Measurements from ENCODE around the gene FMNL3.

The FMNL3 gene

DNA sequence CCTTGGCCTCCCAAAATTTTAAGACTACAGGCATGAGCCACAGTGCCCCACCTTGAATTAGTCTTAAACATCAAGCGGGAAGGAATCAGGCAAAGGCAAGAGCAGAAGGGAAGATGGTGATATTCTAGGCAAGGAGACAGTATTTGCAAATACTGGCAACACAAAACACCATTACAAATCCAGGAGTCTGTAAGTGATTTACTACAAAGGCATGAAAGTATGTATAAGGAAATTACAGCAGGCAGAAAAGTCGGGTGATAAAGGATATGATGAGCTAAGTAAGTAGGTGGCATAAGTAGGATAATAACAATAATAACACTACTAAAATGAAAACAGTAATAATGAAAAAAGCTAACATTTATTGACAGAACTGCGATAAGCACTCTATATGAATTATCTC, 28.5 kb downstream of the FMNL3 start:
- no peak for DNase-seq (ENCODE audit: low spot score)
- FAIRE-seq, result no peak

GRCh38 chr12:49675137-49675536, 32.1 kb downstream of the FMNL3 start:
- FAIRE-seq, result no peak
- no peak for DNase-seq (ENCODE audit: low spot score)

DNA sequence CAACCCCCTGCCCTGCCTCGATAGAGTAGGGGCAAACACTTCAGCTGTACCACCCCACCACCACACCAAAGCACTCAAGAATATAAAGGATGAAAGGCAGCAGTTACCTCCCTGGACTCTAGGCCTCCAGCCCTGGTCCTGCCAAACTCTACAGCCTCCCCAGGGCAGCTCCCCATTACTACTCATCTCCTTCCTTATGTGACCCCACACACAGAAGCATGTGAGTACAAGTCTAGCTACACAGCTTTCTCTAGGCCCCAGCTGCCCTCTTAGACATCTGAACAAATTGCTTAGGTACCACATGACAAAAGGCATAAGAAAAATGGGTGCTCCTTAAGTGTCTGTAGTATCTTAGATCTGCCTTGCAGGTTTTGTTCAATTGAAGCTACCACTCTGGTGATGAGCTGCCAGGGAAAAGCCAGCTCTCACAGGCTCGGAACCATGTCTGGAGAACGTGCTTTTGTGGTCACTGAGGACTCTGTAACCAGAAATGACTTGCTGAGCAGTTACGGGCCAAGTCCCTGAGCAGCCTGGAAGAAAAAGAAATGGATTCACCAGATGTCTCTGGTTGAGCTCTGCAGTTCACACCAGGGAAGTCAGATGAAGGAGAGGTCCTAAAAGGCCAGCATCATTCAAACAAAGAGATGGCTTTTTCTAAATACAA, 32.8 kb downstream of the FMNL3 start:
- DNase-seq (ENCODE audit: low spot score) (no peak), FAIRE-seq (no peak)

DNA sequence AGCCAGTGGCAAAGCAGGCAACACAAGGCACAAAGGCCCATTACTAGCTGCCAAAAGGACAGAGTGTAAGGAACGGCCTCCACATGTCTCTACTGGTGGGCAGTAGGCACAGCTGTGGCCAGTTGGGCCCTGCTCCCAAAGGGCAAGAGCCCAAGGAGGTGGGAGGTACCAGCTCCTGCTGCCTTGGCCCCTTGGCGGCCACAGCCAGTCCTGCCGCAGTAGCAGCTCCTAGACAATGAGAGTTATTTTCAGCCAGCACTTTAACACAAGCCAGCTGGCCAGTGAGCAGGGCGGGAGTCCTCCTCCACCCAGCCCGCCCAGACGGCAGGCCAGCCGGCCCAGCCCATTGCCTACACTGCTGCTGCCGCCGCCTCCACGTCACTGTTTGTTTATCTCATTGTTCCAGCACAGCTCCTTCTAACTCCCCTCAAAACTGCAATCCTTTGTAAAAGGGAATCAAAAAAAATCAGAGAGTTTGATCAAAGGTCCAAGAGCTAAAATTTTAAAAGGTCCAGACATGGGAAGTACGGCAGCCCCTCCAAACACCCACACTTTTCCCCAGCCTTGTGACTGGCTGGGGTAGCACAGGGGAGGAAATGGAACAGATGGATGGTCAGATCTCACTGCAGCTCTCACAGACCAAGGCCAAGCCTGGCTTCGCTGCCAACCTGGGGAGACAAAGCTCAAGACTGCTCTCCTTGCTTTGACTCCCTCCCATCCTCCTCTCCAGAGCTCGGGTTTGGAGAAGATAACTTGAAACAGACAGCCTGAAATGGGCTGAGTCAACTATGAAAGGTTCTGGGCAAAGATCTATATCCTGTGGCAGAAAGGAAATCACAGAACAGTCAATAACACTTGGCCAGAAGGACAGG, 33.5 kb downstream of the FMNL3 start:
- DNase-seq (ENCODE audit: low spot score) (no peak), FAIRE-seq (no peak)

- FAIRE-seq, result no peak
- no peak for DNase-seq (ENCODE audit: low spot score)
Measured at GRCh38 chr12:49672301-49673217, 34.6 kb downstream of the FMNL3 start.

DNA sequence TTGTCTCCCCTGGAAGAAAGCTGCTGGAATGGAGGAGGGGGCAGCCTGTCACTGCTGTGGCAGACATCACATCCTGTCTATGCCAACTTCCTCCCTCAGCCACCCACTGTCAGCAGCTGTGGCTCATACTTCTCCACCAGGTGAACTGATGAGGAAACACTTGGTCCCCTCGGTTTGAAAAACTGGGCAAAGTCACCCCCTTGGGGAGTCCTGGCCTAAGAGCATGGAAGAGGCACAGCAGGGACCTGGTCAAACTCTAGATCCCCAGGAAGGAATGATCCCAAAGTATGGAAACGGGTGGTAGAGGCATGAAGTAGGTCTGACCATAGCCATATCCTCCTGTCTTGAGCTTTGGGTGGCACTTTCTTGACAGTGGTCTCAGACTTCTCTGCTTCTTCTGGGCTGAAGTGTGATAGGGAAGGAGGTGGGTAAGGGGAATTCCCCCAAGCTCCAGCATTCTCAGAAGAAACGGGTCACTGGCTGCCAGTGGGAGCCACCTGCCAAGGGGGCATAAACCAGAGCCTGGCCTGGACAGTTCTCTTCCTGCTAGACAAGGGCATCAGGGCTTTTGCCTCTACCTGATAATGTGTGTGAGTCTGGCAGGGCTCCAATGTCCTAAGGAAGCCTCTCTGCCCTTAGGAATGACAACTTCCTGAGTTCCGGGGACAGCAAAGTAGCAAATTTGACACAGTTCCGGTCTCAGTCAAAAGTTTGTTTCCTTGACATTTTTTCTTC, 36.0 kb downstream of the FMNL3 start:
- FAIRE-seq, result no peak
- DNase-seq (ENCODE audit: low spot score), result no peak

DNA sequence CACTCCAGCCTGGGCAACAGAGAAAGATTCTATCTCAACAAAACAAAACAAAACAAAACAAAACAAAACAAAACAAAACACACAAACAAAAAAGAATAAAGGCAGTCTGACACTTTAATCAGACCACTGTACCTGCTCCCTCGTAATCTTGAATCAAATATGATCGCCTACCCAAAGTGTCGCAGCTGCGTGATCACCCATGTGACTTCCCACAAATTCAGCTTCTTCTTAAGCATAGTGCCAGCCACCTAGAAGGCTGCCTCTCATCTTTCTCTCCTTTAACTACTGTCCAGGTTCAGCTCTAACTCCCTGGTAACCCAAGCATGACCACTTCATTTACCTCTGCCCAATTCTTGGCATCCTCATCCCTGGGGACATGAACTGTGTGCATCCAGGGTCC, 37.4 kb downstream of the FMNL3 start:
- DNase-seq (ENCODE audit: low spot score) (no peak), FAIRE-seq (no peak)

DNA sequence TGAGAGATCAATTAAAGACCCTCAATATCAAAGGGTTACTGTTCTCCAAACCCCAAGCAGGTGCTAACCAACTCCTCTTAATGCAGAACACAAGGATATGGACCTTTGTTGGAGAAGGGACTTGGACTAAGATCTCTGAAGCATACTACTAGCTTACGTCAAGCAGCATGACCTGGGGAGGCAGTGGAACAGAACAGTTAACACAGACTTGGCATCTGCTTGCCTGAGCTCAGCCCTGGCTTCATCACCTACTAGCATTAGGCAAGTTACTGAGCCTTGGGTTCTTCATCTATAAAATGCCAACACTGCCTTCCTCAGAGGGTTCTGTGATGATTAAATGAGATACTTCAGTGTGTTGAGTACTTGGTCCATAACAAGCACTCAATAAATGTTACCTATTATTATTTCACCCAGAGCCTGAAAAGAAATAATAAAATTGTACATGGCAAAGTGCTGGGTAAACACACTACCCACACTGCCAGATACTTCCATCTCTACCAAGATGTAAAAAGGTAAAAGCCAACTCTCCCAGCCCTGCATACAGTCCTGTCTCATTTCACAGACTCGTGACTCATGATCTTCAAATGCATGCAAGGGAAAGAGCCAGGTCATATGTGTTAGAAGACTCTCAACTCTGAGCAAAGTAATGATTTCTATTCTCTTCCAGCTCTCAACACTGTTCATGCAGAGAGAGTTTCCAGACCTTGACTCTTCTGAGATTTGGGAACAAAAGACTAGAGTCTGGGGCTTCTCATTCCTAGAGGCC, 39.7 kb downstream of the FMNL3 start:
- FAIRE-seq, result no peak
- DNase-seq (ENCODE audit: low spot score), result no peak

- FAIRE-seq, result no peak
- no peak for DNase-seq (ENCODE audit: low spot score)
Measured at GRCh38 chr12:49666176-49666575, 41.0 kb downstream of the FMNL3 start.

DNA sequence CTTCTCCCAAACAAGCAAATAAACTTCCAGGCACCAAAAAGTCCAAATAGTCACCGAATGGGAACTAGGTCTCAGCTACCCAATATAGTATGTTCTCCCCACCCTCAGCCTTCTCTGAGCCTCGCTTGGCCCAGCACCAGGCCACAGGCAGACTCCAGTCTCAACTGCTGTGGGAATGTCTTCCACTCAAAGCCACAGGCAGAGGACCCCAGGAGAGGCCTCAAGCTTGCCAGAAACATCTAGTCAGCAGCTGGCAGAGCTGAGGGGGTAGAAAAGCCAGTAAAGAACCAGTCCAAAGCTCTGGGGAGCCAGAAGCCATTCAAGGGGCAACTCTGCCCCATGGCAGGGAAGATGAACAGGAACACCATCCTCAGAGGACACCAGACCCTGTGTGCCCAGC, 41.8 kb downstream of the FMNL3 start:
- DNase-seq (ENCODE audit: low spot score) (no peak), FAIRE-seq (no peak)

DNA sequence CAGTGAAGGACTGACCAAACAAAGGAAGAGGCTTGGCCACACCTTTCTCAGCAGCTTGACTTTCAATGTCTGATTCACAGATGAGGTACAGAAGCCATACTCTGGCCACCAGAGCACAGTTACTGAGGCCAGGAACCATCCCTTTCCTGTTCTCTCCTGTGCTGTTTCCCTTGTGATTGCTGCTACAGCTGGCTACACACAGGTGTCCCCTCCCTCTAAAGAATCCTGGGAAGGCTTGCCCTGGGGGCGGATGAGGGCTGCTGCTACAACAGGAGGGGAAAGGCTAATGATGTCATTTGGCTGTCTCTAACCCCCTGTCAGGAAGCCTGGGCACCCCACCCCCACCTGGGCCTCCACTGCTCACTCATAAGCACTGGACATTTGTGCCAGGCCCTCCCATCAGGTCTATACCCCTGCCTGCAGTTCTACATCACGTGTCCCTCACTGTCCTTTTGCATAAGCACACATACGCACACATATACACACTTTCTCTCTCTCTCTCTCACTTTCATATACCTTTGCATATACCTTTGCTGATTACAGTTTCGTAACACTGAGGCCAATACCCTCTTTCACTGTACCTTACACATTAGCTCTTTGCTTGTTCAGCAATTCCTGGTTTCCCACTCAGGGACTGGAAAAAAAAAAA, 42.5 kb downstream of the FMNL3 start:
- no peak for DNase-seq (ENCODE audit: low spot score)
- FAIRE-seq, result no peak

DNA sequence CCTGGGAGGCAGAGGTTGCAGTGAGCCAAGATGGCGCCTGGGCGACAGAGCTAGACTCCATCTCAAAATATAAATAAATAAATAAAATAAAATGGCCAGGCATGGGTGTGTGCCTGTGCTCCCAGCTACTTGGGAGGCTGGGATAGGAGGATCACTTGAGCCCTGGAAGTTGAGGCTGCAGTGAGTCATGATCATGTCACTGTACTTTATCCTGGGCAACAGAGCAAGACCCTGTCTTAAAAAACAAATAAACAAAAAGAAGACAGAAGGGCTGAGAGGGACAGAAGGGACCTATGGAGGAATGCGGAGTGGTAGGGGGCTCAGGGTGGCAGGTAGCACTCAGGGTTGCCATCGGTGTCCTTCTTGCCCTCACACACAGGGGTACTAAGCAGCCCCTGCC, 43.0 kb downstream of the FMNL3 start:
- no peak for FAIRE-seq
- DNase-seq (ENCODE audit: low spot score), result no peak

DNA sequence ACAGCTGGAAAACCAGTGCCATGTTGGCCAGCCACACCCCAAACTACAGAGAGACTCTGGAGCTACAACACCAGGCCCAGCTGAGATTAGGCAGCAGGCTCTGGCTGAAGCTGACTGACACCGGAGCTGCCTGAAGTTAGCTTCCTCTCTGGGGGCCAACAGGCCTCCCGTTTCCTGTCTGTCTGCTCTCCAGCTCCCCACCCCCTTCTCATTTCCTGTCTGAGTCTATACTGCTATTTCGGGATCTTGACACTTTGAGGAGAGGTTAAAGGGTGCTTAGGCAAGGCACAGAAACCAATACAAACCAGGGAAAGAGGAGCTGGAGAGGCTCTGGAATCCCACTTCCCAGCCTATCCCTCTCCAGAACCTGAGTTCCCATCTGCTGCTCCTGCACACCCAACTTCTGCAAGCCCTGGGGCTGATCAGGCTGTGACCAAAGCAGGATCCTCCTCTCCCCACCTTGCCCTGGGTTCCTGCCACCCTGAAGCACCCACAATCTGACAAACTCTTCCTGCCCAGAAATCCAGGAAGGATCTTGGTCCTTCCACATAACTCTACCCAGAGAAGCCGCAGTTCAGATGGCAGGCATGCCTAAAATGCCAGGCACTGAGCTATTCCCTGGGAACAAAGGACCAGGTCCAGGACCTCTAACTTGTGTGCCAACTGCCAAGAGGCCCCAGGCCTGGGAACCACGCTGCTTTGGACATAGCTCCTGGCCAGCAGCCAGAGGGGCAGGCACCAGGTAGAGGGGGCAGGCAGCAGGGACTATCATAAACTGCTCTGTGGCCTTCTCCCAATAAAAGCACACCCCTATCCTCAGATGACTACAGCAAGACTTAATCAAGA, 44.0 kb downstream of the FMNL3 start:
- DNase-seq (ENCODE audit: low spot score) (peak; percentile 61), FAIRE-seq (no peak)

- DNase-seq (ENCODE audit: low spot score), result no peak
- FAIRE-seq, result no peak
Measured at GRCh38 chr12:49661746-49662145, 45.5 kb downstream of the FMNL3 start.

- DNase-seq (ENCODE audit: low spot score) (no peak), FAIRE-seq (no peak)
Measured at GRCh38 chr12:49661191-49661590, 46.0 kb downstream of the FMNL3 start.

DNA sequence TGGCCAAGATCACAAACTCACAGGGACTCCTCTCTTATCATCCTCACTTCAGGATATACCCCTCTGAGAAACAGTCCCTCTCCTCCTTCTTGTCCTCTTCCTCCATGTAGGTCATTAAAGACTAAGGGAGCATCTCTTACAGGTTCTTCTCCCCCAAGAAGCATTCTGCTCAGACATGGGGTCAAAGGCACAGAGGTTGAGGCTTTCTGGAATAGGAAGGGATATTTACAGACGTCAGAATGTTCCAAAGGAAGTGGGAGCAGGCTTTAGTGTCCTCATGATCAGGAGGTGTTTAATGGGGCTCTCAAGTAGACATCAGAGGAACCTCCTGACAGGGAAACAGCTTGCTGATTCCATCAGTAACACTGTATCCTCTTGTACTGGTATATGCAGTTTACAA, 47.5 kb downstream of the FMNL3 start:
- no peak for DNase-seq (ENCODE audit: low spot score)
- FAIRE-seq, result no peak

DNA sequence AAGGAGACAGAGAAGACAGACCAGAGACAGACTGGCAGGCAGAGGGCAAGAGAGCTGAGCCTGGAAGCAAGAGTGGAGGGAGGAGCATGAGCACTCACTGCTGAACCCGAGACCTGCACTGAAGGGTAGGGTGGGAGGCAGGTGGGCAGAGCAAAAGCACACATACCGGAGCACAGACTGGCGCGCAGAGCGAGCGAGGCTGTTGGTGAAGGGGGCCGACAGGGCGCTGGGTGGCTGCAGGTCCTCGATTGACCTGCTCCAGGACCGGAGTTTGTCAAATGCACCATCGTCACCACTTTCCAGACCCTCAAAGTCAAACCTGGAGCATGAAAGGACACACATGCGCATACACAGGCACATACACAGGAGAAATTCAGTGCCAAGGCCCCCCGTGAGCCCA, 48.9 kb downstream of the FMNL3 start:
- DNase-seq (ENCODE audit: low spot score) (no peak), FAIRE-seq (no peak)

DNA sequence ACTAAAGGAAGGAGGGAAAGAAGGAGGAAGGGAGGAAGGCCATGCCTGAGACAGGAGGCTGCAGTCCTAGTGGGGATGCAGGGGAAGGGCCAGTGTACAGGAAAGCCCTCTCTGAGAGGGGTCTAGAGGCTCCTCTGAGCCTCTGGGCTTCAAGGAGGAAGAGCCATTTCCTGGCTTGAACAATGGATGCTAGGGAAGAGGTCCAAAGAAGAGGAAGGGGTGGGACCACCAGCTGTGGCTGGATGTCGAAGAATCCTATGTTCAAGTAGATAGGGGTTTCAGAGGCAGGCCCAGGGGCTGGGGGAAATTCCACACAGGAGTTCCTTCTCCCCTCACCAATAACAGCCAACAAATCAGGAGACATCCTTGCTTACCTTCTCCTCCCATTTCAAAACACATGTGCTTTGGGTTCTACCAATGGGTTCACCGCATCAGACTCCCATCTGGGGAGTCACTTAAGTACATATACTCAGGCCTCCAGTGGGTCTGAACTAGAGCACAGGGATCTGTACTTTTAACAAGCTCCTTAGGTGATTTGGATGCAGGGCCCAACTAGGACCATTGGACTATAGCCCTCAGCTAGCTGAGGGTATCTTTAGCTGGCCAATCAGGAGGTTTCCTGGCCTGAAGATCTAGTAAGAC, 51.5 kb downstream of the FMNL3 start:
- FAIRE-seq, result no peak
- no peak for DNase-seq (ENCODE audit: low spot score)

DNA sequence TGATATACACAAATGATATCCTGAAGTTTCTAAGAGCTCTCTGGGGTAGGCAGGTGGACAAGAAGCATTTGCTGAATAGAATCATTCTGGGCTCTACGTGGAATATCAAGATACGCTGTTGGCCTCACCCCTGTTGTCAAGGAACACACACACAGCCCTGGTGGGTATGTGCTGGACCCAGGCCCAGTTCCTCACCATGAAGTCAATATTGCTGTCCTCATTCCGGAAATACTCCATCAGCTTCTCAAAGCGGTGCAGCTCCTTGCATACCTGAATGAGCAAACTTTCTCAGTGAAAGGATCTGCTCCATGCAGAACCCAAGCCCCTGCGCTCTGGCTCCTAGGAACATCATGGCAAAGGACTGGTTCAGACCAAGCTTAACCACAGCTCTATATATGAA, 52.5 kb downstream of the FMNL3 start:
- DNase-seq (ENCODE audit: low spot score) (no peak), FAIRE-seq (no peak)

Measured in RCC 7860 (cell line).